Fibroblast of lung (primary cell): ENCODE results near the gene PRKCD. TPM values are rescaled to one million over a fixed set of nuclear protein-coding genes. Genes with fewer than 3 reads are reported as not detected.

ENCODE experiments used
- DNase-seq, 2 donors: peaks; one replicate each; pipeline versions ENCODE4 v3.0.0 to v3.0.0-alpha.2; 2010; ENCODE audit warnings: low read depth in 2 of 2
- H2AFZ ChIP-seq: 2 replicates; pipeline ENCODE4 v1.5.1; 2012; ENCODE audit warnings: low read length, control low read depth, inconsistent platforms
- H3K27ac ChIP-seq: 2 replicates; pipeline ENCODE4 v1.5.1; 2011; ENCODE audit warnings: low read length, control low read depth; ENCODE audit not compliant: insufficient read depth
- H3K27me3 ChIP-seq: 2 replicates; pipeline ENCODE4 v1.5.1; 2011; ENCODE audit warnings: mild to moderate bottlenecking, low read length; ENCODE audit not compliant: control insufficient read depth, insufficient read depth
- H3K36me3 ChIP-seq: 2 replicates; pipeline ENCODE4 v1.5.1; 2011; ENCODE audit warnings: low read length; ENCODE audit not compliant: control insufficient read depth, insufficient read depth
- H3K4me1 ChIP-seq: 2 replicates; pipeline ENCODE4 v1.5.1; 2011; ENCODE audit warnings: low read length; ENCODE audit not compliant: control insufficient read depth, insufficient read depth; ENCODE audit errors: extremely low read depth
- H3K4me2 ChIP-seq: 2 replicates; pipeline ENCODE4 v1.5.1; 2011; ENCODE audit warnings: low read length, control low read depth; ENCODE audit not compliant: insufficient read depth; ENCODE audit errors: extremely low read depth
- H3K4me3 ChIP-seq, 4 experiments: fragments of 200-600 bp in 1 of 4; sonication (generic) in 1 of 4; replicated peaks in 1 of 4; 2 replicates each; pipeline ENCODE4 v1.5.1; 2011 to 2016; ENCODE audit warnings: low read length in 4 of 4, low read depth in 3 of 4, mild to moderate bottlenecking in 3 of 4, control low read depth in 2 of 4, inconsistent platforms in 1 of 4, mixed read lengths in 1 of 4; ENCODE audit not compliant: insufficient read depth in 1 of 4; ENCODE audit errors: control extremely low read depth in 1 of 4
- H3K79me2 ChIP-seq: 2 replicates; pipeline ENCODE4 v1.5.1; 2012; ENCODE audit warnings: mild to moderate bottlenecking, low read length, inconsistent platforms; ENCODE audit not compliant: control insufficient read depth, insufficient read depth
- H3K9ac ChIP-seq: 2 replicates; pipeline ENCODE4 v1.5.1; 2011; ENCODE audit warnings: mild to moderate bottlenecking, low read length, control low read depth; ENCODE audit not compliant: insufficient read depth
- H3K9me3 ChIP-seq: 2 replicates; pipeline ENCODE4 v1.5.1; 2012; ENCODE audit warnings: low read depth, low read length; ENCODE audit not compliant: control insufficient read depth, insufficient read depth
- H4K20me1 ChIP-seq: 2 replicates; pipeline ENCODE4 v1.5.1; 2011; ENCODE audit warnings: low read length; ENCODE audit not compliant: control insufficient read depth, insufficient read depth; ENCODE audit errors: extremely low read depth
- CTCF ChIP-seq, 2 donors: IDR thresholded peaks in 1 of 2; conservative IDR thresholded peaks in 1 of 2; 1 replicate in 1 of 2; 2 replicates in 1 of 2; pipeline ENCODE4 v1.5.1; 2011 to 2012; ENCODE audit warnings: low read length in 2 of 2, control low read depth in 1 of 2, inconsistent platforms in 1 of 2, low read depth in 1 of 2, mild to moderate bottlenecking in 1 of 2
- EZH2 ChIP-seq: IDR thresholded peaks from 2 replicates; pipeline ENCODE4 v1.5.1; 2012; ENCODE audit warnings: low read length, control low read depth, mild to moderate bottlenecking; ENCODE audit errors: missing control alignments
- polyA plus RNA-seq, 2 donors: library from polyadenylated mRNA; depleted of rRNA in 1 of 2; stranded (reverse) in 1 of 2; unstranded in 1 of 2; fragments of >200 nt; gene quantifications; 2 replicates each; pipeline ENCODE4 v1.2.1, GENCODE V29; 2011 to 2012; ENCODE audit warnings: missing spikeins in 1 of 2
- total RNA-seq: library from RNA; depleted of rRNA; stranded (reverse); fragments of >200 nt; gene quantifications from 2 replicates; pipeline ENCODE4 v1.2.1, GENCODE V29; 2014

The PRKCD gene
- total and polyA plus RNA-seq, 2 donors (not counting 1 experiment from before 2014, with no cell fraction given) = 3.8 to 21.2 TPM

GRCh38 chr3:53198256-53198977 lies 37.4 kb downstream of the PRKCD start:
- no peak overlapping the region for H3K27ac ChIP-seq
- H3K27me3 ChIP-seq = no peaks in the 10 kb centered on the region
- no peak overlapping the region for H3K4me3 ChIP-seq
- H3K4me1 ChIP-seq = peaks cover 9% of the 10 kb centered on the region
- no peak overlapping the region for H2AFZ ChIP-seq
- H4K20me1 ChIP-seq = no peaks in the 10 kb centered on the region
- no peak for DNase-seq
- TF ChIP-seq CTCF (conservative IDR thresholded peaks at IDR 0.05 in 1 of 2, IDR thresholded peaks at IDR 0.05 in 1 of 2; ENCODE audit: low read depth in 1 of 2, low read length in 2 of 2) (no peak), EZH2 (no peak)
- no peaks in the 10 kb centered on the region for H3K36me3 ChIP-seq
- H3K4me2 ChIP-seq = no peak overlapping the region
- H3K79me2 ChIP-seq = no peaks in the 10 kb centered on the region
- H3K9ac ChIP-seq = no peak overlapping the region
- H3K9me3 ChIP-seq = no peaks in the 10 kb centered on the region

DNA sequence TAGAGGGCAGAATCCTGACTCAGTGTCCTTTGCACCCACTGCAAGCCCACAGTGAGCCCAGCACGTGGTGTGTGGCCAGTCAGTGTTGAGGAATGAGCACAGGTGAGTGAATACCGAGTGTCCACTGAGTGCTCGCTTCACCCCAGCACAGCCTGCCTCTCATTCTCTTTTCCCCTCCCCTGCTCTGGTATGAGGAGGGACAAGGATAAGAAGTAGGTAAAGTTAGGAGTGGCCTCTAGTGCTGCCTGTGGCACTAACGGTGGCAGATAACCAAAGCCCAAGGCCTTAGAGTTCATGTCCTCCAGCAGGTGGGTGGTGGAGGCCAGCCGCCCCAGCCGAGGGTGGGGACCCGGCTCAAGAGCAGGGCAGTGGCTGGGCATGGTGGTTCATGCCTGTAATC lies 38.0 kb downstream of the PRKCD start:
- no peak for DNase-seq
- Histone ChIP-seq H4K20me1 (no peaks in the 10 kb centered on the region), H3K9ac (no peak overlapping the region), H3K36me3 (no peaks in the 10 kb centered on the region), H3K4me1 (peaks cover 9% of the 10 kb centered on the region), H3K79me2 (no peaks in the 10 kb centered on the region), H3K27me3 (no peaks in the 10 kb centered on the region), H3K4me2 (no peak overlapping the region), H3K4me3 (no peak overlapping the region), H3K27ac (no peak overlapping the region), H3K9me3 (no peaks in the 10 kb centered on the region), H2AFZ (no peak overlapping the region)
- no peak for TF ChIP-seq EZH2
- no peak for TF ChIP-seq CTCF (conservative IDR thresholded peaks at IDR 0.05 in 1 of 2, IDR thresholded peaks at IDR 0.05 in 1 of 2; ENCODE audit: low read depth in 1 of 2, low read length in 2 of 2)

- TF ChIP-seq CTCF (conservative IDR thresholded peaks at IDR 0.05 in 1 of 2, IDR thresholded peaks at IDR 0.05 in 1 of 2; ENCODE audit: low read depth in 1 of 2, low read length in 2 of 2) (no peak), EZH2 (no peak)
- H3K4me1 ChIP-seq = peaks cover 3% of the 10 kb centered on the region
- H3K27me3 ChIP-seq = no peaks in the 10 kb centered on the region
- H3K79me2 ChIP-seq = no peaks in the 10 kb centered on the region
- no peak overlapping the region for H2AFZ ChIP-seq
- DNase-seq = no peak
- H3K27ac ChIP-seq = no peak overlapping the region
- no peak overlapping the region for H3K4me3 ChIP-seq
- H4K20me1 ChIP-seq = no peaks in the 10 kb centered on the region
- H3K9ac ChIP-seq = no peak overlapping the region
- H3K9me3 ChIP-seq = no peaks in the 10 kb centered on the region
- no peaks in the 10 kb centered on the region for H3K36me3 ChIP-seq
- H3K4me2 ChIP-seq = no peak overlapping the region
Measured at GRCh38 chr3:53199834-53200233, 38.8 kb downstream of the PRKCD start.
